Astrocyte of the spinal cord (primary cell): ENCODE measurements around the gene LGALS7.

Experiments used
- DNase-seq: peaks from one replicate; pipeline ENCODE4 v3.0.0; 2011; ENCODE audit warnings: low read depth, low spot score
- H3K4me3 ChIP-seq: 2 replicates; pipeline ENCODE4 v1.5.1; 2011; ENCODE audit warnings: low read depth, mild to moderate bottlenecking, low read length, moderate library complexity
- in situ Hi-C: cut with HindIII; loops from 2 replicates; pipeline ENCODE4 v1.10.0; 2017; ENCODE audit warnings: low sequenced_read_pairs
- TF ChIP-seq, protein P1 (sequence below): IDR thresholded peaks from 2 replicates; pipeline ENCODE4 v1.5.1; 2012; ENCODE audit warnings: low read depth, mild to moderate bottlenecking, low read length, inconsistent platforms

The LGALS7 gene

DNA sequence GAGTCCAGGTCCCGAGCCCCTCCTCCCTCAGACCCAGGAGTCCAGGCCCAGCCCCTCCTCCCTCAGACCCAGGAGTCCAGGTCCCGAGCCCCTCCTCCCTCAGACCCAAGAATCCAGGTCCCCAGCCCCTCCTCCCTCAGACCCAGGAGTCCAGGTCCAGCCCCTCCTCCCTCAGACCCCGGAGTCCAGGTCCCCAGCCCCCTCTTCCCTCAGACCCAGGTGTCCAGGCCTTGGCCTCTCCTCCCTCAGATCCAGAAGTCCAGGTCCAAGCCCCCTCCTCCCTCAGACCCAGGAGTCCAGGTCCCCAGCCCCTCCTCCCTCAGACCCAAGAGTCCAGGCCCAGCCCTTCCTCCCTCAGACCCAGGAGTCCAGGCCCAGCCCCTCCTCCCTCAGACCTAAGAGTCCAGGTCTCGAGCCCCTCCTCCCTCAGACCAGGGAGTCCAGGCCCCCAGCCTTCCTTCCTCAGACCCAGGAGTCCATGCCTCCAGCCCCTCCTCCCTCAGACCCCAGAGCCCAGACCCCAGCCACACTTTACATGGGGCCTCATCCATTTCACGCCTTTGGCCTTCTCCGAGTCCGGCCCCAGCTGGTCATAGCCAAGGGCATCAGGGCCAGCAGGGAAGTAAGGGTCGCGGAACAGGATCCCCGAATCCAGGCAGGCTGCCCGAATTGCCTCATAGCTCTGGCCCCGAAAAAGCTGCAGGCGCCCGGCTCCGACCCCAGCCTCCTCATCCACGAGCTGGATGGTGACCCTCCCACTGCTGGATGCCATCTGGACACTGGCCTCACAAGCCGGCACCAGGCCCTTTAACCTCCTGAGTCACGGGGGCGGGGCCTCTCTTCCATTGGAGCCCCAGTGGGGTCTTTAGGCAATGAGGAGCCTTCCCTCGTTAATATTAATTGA is 29.7 kb downstream of the LGALS7 start:
- in situ Hi-C loops = no loop called here
- no peak overlapping the region for H3K4me3 ChIP-seq
- TF ChIP-seq, protein P1, sequence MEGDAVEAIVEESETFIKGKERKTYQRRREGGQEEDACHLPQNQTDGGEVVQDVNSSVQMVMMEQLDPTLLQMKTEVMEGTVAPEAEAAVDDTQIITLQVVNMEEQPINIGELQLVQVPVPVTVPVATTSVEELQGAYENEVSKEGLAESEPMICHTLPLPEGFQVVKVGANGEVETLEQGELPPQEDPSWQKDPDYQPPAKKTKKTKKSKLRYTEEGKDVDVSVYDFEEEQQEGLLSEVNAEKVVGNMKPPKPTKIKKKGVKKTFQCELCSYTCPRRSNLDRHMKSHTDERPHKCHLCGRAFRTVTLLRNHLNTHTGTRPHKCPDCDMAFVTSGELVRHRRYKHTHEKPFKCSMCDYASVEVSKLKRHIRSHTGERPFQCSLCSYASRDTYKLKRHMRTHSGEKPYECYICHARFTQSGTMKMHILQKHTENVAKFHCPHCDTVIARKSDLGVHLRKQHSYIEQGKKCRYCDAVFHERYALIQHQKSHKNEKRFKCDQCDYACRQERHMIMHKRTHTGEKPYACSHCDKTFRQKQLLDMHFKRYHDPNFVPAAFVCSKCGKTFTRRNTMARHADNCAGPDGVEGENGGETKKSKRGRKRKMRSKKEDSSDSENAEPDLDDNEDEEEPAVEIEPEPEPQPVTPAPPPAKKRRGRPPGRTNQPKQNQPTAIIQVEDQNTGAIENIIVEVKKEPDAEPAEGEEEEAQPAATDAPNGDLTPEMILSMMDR = no peak
- no peak for DNase-seq

DNA sequence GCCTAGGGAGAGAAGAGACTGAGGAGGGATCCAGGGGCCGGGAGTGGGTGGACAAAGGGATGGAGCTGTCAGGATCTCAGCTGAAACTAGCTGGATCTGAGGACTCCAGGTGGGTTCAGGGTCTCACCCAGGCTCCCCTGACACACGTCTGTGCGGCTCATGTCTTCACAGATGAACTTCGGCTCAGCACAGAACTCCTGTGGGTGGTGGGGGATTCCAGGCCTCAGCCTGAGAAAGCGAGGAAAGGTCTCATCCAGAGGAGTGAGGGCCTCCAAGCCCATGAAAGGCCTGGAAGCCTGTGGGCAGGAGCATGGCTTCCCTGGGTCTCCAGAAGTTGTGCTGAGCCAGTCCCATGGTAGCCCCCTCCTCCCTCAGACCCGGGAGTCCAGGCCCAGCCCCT is 30.4 kb downstream of the LGALS7 start:
- no peak overlapping the region for H3K4me3 ChIP-seq
- in situ Hi-C loops = no loop called here
- TF ChIP-seq, protein P1 = no peak
- DNase-seq = no peak

DNA sequence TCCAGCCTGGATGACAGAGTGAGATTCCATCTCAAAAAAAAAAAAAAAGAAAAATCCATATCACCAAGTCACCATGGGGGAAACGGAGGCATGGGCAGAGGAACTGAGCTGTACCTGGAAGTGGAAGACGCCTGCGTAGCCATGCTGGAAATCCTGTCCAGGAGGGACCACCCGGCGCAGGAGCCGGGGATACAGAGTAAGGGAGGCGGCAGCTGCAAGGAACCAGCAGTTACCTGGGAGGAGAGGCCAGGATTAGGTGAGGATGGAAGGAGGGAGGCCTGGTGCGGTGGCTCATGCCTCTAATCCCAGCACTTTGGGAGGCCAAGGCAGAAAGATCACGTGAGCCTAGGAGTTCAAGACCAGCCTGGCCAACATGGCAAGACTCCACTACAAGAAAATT is 31.0 kb downstream of the LGALS7 start:
- no peak overlapping the region for H3K4me3 ChIP-seq
- in situ Hi-C loops = no loop called here
- TF ChIP-seq, protein P1 = no peak
- no peak for DNase-seq

DNA sequence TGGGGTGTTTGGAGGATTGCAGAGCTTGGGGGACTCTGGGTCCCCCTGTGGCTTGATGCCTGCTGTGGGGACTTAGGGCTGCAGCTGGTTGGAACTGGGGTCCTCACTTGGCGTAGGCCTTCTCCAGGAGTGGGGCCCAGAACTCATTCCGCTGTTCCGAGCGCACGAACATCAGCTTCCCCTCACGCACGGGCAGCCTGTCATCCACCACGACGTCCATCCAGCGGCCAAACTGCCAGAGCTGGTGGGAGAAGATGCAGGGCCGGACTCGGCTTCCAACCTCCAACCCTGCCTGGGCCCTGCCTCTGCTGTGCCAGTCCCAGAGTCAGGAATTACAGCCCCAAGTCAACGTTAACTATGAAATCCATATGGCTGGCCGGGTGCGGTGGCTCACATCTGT is 31.6 kb downstream of the LGALS7 start:
- TF ChIP-seq, protein P1 = no peak
- DNase-seq = no peak
- no peak overlapping the region for H3K4me3 ChIP-seq
- in situ Hi-C loops = no loop called here

DNA sequence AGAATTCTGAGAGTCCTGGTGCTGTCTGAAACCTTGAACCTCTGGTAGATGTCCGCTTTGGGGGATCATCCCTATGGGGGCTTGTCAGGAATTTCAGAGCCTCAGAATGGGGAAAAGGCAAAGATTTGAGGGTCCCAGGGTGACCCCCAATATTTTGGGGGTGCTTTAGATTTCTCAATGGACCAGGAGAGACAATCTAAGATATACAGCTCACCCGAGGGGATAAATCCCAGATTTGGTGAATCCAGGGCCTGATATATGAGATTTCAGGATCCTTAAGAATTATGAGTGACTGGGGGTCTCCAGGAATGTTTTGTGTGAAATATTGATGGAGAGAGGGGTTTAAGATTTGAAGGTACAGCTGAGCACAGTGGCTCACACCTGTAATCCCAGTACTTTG is 32.4 kb downstream of the LGALS7 start:
- in situ Hi-C loops = no loop called here
- TF ChIP-seq, protein P1 = no peak

DNA sequence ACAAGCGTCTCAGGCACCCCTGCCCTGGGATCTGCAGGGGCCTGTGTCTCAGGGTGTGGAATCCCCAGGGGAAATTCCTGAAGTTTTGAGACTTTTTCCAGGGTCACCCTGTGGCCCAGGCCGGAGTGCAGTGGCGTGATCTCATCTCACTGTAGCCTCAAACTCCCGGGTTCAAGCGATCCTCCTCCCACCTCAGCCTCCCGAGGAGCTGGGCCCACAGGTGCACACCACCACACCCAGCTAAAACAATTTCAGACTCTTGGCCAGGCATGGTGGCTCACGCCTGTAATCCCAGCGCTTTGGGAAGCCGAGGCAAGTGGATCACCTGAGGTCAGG is 33.1 kb downstream of the LGALS7 start:
- no peak overlapping the region for H3K4me3 ChIP-seq
- TF ChIP-seq, protein P1 = no peak
- DNase-seq = no peak
- in situ Hi-C loops = no loop called here

More for the DNA sequence above, 32.4 kb downstream of the LGALS7 start:
- no peak for DNase-seq
- no peak overlapping the region for H3K4me3 ChIP-seq
